ENCODE measurements around the gene S100Z. TPM values are rescaled to one million over a fixed set of nuclear protein-coding genes. Genes with fewer than 3 reads are reported as not detected.

The S100Z gene
- total RNA-seq, 1 donor from 2014 or later: 0.30 TPM

- no peak for DNase-seq
These were observed 104.0 kb downstream of the S100Z start for GRCh38 chr5:76953551-76954382.

DNA sequence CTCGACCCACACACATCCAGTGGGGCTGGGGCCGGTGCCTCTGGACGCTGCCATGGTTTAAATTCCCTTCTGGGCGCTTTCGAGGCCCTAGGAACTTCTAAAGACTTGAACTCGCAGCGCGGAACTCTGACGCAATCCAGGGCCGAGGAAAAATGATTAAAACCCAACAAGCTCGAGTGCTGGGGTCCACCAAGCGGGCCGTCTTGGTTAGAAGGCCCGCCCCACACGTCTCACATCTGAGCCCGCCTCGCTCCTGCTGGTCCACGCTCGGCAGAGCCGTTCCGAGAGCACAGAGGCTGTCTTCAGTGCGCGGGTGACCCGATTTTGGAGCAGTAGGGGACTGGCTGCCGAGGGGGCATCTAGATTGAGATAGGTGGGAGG lies 104.6 kb downstream of the S100Z start:
- DNase-seq: no peak

- no peak for DNase-seq
These were observed 106.2 kb downstream of the S100Z start for GRCh38 chr5:76956033-76956432.

GRCh38 chr5:76958991-76959767 lies 109.4 kb downstream of the S100Z start:
- DNase-seq: no peak

DNA sequence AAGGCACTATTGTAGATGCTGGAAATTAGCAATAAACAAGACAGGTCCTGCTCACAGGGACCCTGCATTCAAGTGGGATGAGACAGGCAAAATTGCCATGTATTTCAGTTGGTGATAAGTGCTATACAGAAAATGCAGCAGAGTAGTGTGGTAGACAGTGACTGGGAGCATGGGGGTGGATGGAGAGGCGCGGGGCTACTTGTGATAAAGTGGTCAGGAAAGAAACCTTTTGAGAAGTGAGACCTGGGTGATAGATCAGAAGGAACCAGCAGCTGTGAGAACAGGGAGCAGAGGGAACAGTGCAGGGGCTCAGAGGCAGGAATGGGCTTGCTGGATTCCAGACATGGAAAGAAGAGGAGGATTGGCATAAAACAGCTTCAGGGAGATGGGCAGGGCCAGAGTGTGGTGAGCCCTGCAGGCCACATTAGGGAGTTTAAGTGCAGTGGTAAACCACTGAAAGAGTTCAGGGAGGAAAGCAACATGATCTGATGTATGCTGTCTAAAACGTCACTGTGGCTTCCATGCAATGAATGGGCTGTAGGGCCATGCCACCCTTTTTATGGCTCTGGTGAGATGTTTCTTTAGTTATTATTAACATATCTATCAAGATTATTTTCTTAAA lies 110.3 kb downstream of the S100Z start:
- no peak for DNase-seq

GRCh38 chr5:76964060-76964459 lies 114.2 kb downstream of the S100Z start:
- DNase-seq: no peak

Small RNAs within 50 kb of the gene (small RNA-seq; reads per million reads assigned to genes)
- not detected for gene RN7SL208P (ENCODE audit: low replicate concordance)
- gene RNU6ATAC36P (ENCODE audit: low replicate concordance): not detected

Other genes starting within 250 kb of the S100Z start
- gene F2RL2, start 226.6 kb upstream of the S100Z start, total RNA-seq: 12.3 TPM
- 59.2 TPM for gene F2R, start 133.9 kb upstream of the S100Z start, total RNA-seq
- gene F2RL1, start 31.0 kb upstream of the S100Z start, total RNA-seq: 32.4 TPM
- 0.20 TPM for gene CRHBP, start 103.0 kb downstream of the S100Z start, total RNA-seq
- 15.9 TPM for gene AGGF1, start 180.4 kb downstream of the S100Z start, total RNA-seq
- 2.6 TPM for gene ZBED3, start 237.3 kb downstream of the S100Z start, total RNA-seq